ENCODE results near the gene ITIH2. TPM values are rescaled to one million over a fixed set of nuclear protein-coding genes. Genes with fewer than 3 reads are reported as not detected.
"Not testable (repeated sequence)": the region's sequence is repeated elsewhere in the genome, so short reads cannot be mapped to it uniquely, and the experiment has no call there.

Gene ITIH2
- total RNA-seq, 1 donor from 2014 or later: not detected

GRCh38 chr10:7679256-7679655 is 23.9 kb upstream of the ITIH2 start:
- Mint-ChIP-seq H3K27ac (no peak overlapping the region), H3K4me1 (no peaks in the 10 kb centered on the region), H3K9me3 (peaks cover 12% of the 10 kb centered on the region), H3K27me3 (ENCODE audit: low read depth) (peaks cover 42% of the 10 kb centered on the region), H3K4me3 (no peak overlapping the region), H3K36me3 (no peaks in the 10 kb centered on the region)
- DNase-seq (ENCODE audit: low spot score in 2 of 2, unreplicated experiment in 2 of 2): no peak
- no peak for TF ChIP-seq CTCF (IDR thresholded peaks at IDR 0.05; ENCODE audit: unreplicated experiment)

- H3K4me3 Mint-ChIP-seq: not testable (repeated sequence)
Observed at GRCh38 chr10:7680078-7680477, 23.0 kb upstream of the ITIH2 start.

GRCh38 chr10:7686351-7687171 is 16.6 kb upstream of the ITIH2 start:
- DNase-seq (ENCODE audit: low spot score in 2 of 2, unreplicated experiment in 2 of 2): no peak
- no peak overlapping the region for H3K27ac Mint-ChIP-seq
- peaks cover 17% of the 10 kb centered on the region for H3K27me3 Mint-ChIP-seq (ENCODE audit: low read depth)
- H3K36me3 Mint-ChIP-seq: no peaks in the 10 kb centered on the region
- peaks cover 32% of the 10 kb centered on the region for H3K9me3 Mint-ChIP-seq
- TF ChIP-seq CTCF (IDR thresholded peaks at IDR 0.05; ENCODE audit: unreplicated experiment): no peak
- H3K4me3 Mint-ChIP-seq: no peak overlapping the region
- peaks cover 3% of the 10 kb centered on the region for H3K4me1 Mint-ChIP-seq

More at GRCh38 chr10:7680078-7680477, 23.0 kb upstream of the ITIH2 start:
- H3K36me3 Mint-ChIP-seq; H3K4me1 Mint-ChIP-seq; DNase-seq (ENCODE audit: low spot score in 2 of 2, unreplicated experiment in 2 of 2); H3K27ac Mint-ChIP-seq: not testable (repeated sequence)
- Mint-ChIP-seq H3K27me3 (ENCODE audit: low read depth) (peaks cover 35% of the 10 kb centered on the region), H3K9me3 (peaks cover 12% of the 10 kb centered on the region)

- H3K27ac Mint-ChIP-seq: no peak overlapping the region
- H3K36me3 Mint-ChIP-seq: no peaks in the 10 kb centered on the region
- peak; percentile 63 to 79 for DNase-seq (ENCODE audit: low spot score in 2 of 2, unreplicated experiment in 2 of 2)
- H3K4me1 Mint-ChIP-seq: peaks cover 3% of the 10 kb centered on the region
- peaks cover 37% of the 10 kb centered on the region for H3K9me3 Mint-ChIP-seq
- TF ChIP-seq CTCF (IDR thresholded peaks at IDR 0.05; ENCODE audit: unreplicated experiment): peak; percentile 63
- peaks cover 15% of the 10 kb centered on the region for H3K27me3 Mint-ChIP-seq (ENCODE audit: low read depth)
- no peak overlapping the region for H3K4me3 Mint-ChIP-seq
Observed at GRCh38 chr10:7687228-7687907, 15.7 kb upstream of the ITIH2 start.

GRCh38 chr10:7689591-7689990 is 13.5 kb upstream of the ITIH2 start:
- TF ChIP-seq CTCF (IDR thresholded peaks at IDR 0.05; ENCODE audit: unreplicated experiment): no peak
- H3K4me3 Mint-ChIP-seq: no peak overlapping the region
- peaks cover 4% of the 10 kb centered on the region for H3K36me3 Mint-ChIP-seq
- H3K27ac Mint-ChIP-seq: no peak overlapping the region
- DNase-seq (ENCODE audit: low spot score in 2 of 2, unreplicated experiment in 2 of 2): no peak
- H3K4me1 Mint-ChIP-seq: peaks cover 3% of the 10 kb centered on the region
- peaks cover 43% of the 10 kb centered on the region for H3K9me3 Mint-ChIP-seq
- peaks cover 6% of the 10 kb centered on the region for H3K27me3 Mint-ChIP-seq (ENCODE audit: low read depth)

GRCh38 chr10:7690885-7691597 is 12.1 kb upstream of the ITIH2 start:
- H3K4me3 Mint-ChIP-seq; H3K27me3 Mint-ChIP-seq (ENCODE audit: low read depth); H3K27ac Mint-ChIP-seq; H3K36me3 Mint-ChIP-seq; DNase-seq (ENCODE audit: low spot score in 2 of 2, unreplicated experiment in 2 of 2); H3K4me1 Mint-ChIP-seq: not testable (repeated sequence)
- H3K9me3 Mint-ChIP-seq: peaks cover 43% of the 10 kb centered on the region

- not testable (repeated sequence) for DNase-seq (ENCODE audit: low spot score in 2 of 2, unreplicated experiment in 2 of 2); H3K4me1 Mint-ChIP-seq; H3K27me3 Mint-ChIP-seq (ENCODE audit: low read depth); H3K27ac Mint-ChIP-seq; H3K4me3 Mint-ChIP-seq; H3K36me3 Mint-ChIP-seq
- H3K9me3 Mint-ChIP-seq: peaks cover 43% of the 10 kb centered on the region
Observed at GRCh38 chr10:7692368-7692767, 10.7 kb upstream of the ITIH2 start.

- DNase-seq (ENCODE audit: low spot score in 2 of 2, unreplicated experiment in 2 of 2); H3K27me3 Mint-ChIP-seq (ENCODE audit: low read depth); H3K4me1 Mint-ChIP-seq; H3K4me3 Mint-ChIP-seq; H3K36me3 Mint-ChIP-seq; H3K27ac Mint-ChIP-seq: not testable (repeated sequence)
- peaks cover 43% of the 10 kb centered on the region for H3K9me3 Mint-ChIP-seq
Observed at GRCh38 chr10:7693194-7693593, 9.9 kb upstream of the ITIH2 start.

Data from mesothelial cell of epicardium (in vitro differentiated cells).